GM12878 (cell line): ENCODE data around the gene STPG1.

Source experiments
- BHLHE40 ChIP-seq, 2 experiments: fragments of 450-650 bp in 1 of 2; IDR thresholded peaks; 2 replicates each; pipeline ENCODE4 v1.6.1; 2011 to 2017; ENCODE audit warnings: low read depth in 2 of 2, borderline replicate concordance in 1 of 2, improper control_type of control experiment in 1 of 2, low read length in 1 of 2, mild to moderate bottlenecking in 1 of 2
- EED ChIP-seq: sonication (generic); IDR thresholded peaks from 2 replicates; pipeline ENCODE4 v1.6.1; 2016; ENCODE audit warnings: antibody characterized with exemption, low read depth
- EP300 ChIP-seq, 2 experiments: fragments of 150-350 bp in 1 of 2; IDR thresholded peaks; 2 replicates each; pipeline ENCODE4 v1.6.1; 2011 to 2012; ENCODE audit warnings: low read depth in 2 of 2, low read length in 2 of 2, borderline replicate concordance in 1 of 2, improper control_type of control experiment in 1 of 2, inconsistent platforms in 1 of 2; ENCODE audit not compliant: control insufficient read depth in 1 of 2
- EZH2 ChIP-seq: IDR thresholded peaks from 2 replicates; pipeline ENCODE4 v1.6.1; 2012; ENCODE audit warnings: low read depth, mild to moderate bottlenecking, control low read depth, inconsistent platforms, low read length, borderline replicate concordance; ENCODE audit not compliant: control insufficient read depth
- HCFC1 ChIP-seq: fragments of 150-350 bp; IDR thresholded peaks from 2 replicates; pipeline ENCODE4 v1.6.1; 2014; ENCODE audit warnings: low read length
- JUND ChIP-seq: IDR thresholded peaks from 2 replicates; pipeline ENCODE4 v1.6.1; 2012; ENCODE audit warnings: low read depth, mild to moderate bottlenecking, low read length, improper control_type of control experiment, moderate library complexity
- MXI1 ChIP-seq: fragments of 150-350 bp; IDR thresholded peaks from 2 replicates; pipeline ENCODE4 v1.6.1; 2011; ENCODE audit warnings: low read depth, mild to moderate bottlenecking, inconsistent platforms, low read length, improper control_type of control experiment
- POLR2AphosphoS5 ChIP-seq: IDR thresholded peaks from 2 replicates; pipeline ENCODE4 v1.6.1; 2011; ENCODE audit warnings: mild to moderate bottlenecking, low read length, inconsistent platforms
- RCOR1 ChIP-seq: conservative IDR thresholded peaks from 2 replicates; pipeline ENCODE4 v1.6.1; 2012; ENCODE audit warnings: low read depth, low read length, improper control_type of control experiment
- RFX5 ChIP-seq: IDR thresholded peaks from 2 replicates; pipeline ENCODE4 v1.6.1; 2011; ENCODE audit warnings: low read depth, low read length, improper control_type of control experiment
- WRNIP1 ChIP-seq: IDR thresholded peaks from 2 replicates; pipeline ENCODE4 v1.6.1; 2011; ENCODE audit warnings: low read depth, low read length, improper control_type of control experiment, borderline replicate concordance
- ZSCAN29 ChIP-seq: fragments of 450-650 bp; IDR thresholded peaks from 2 replicates; pipeline ENCODE4 v1.6.1; 2017; ENCODE audit warnings: mild to moderate bottlenecking, moderate library complexity
- TF ChIP-seq, protein P1 (sequence below), 3 experiments: IDR thresholded peaks in 2 of 3; conservative IDR thresholded peaks in 1 of 3; 2 replicates each; pipeline ENCODE4 v1.5.1; 2011; ENCODE audit warnings: low read depth in 3 of 3, low read length in 3 of 3, mild to moderate bottlenecking in 3 of 3, control low read depth in 2 of 3, moderate library complexity in 2 of 3, inconsistent platforms in 1 of 3, mixed read lengths in 1 of 3; ENCODE audit not compliant: control insufficient read depth in 2 of 3, insufficient read depth in 1 of 3; ENCODE audit errors: extremely low read depth in 1 of 3
- TF ChIP-seq, protein P2 (sequence below): IDR thresholded peaks from 2 replicates; pipeline ENCODE4 v1.6.1; 2012; ENCODE audit warnings: low read depth, low read length, improper control_type of control experiment

DNA sequence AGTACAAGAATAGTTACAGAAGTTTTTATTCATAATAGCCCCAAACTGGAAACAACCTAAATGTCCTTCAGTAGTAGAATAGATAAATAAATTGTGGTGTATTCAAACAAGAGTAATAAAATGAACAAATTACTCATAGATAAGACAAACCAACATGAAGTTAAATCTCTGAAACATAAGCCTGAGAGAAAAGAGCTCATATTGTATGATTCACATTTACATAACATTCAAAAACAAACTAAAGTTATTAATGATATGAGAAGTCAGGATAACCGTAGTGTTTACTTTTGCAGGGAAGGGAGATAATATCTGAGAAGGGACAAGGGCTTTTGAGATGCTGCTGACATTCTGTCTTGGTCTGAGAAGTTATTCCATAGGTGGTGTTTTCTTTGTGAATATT, 13.5 kb downstream of the STPG1 start:
- no peak for TF ChIP-seq JUND
- no peak for TF ChIP-seq EZH2
- TF ChIP-seq, protein P1, sequence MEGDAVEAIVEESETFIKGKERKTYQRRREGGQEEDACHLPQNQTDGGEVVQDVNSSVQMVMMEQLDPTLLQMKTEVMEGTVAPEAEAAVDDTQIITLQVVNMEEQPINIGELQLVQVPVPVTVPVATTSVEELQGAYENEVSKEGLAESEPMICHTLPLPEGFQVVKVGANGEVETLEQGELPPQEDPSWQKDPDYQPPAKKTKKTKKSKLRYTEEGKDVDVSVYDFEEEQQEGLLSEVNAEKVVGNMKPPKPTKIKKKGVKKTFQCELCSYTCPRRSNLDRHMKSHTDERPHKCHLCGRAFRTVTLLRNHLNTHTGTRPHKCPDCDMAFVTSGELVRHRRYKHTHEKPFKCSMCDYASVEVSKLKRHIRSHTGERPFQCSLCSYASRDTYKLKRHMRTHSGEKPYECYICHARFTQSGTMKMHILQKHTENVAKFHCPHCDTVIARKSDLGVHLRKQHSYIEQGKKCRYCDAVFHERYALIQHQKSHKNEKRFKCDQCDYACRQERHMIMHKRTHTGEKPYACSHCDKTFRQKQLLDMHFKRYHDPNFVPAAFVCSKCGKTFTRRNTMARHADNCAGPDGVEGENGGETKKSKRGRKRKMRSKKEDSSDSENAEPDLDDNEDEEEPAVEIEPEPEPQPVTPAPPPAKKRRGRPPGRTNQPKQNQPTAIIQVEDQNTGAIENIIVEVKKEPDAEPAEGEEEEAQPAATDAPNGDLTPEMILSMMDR (IDR thresholded peaks at IDR 0.05 in 2 of 3, conservative IDR thresholded peaks at IDR 0.05 in 1 of 3; ENCODE audit: control insufficient read depth in 2 of 3, extremely low read depth in 1 of 3, insufficient read depth in 1 of 3, low read depth in 3 of 3, low read length in 3 of 3) = no peak
- no peak for TF ChIP-seq RFX5
- TF ChIP-seq EED = no peak
- TF ChIP-seq MXI1 = no peak
- TF ChIP-seq, protein P2, sequence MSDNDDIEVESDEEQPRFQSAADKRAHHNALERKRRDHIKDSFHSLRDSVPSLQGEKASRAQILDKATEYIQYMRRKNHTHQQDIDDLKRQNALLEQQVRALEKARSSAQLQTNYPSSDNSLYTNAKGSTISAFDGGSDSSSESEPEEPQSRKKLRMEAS = no peak
- TF ChIP-seq BHLHE40 (IDR thresholded peaks at IDR 0.05; ENCODE audit: borderline replicate concordance in 1 of 2, low read depth in 2 of 2, low read length in 1 of 2) = no peak
- TF ChIP-seq RCOR1 = no peak
- TF ChIP-seq EP300 (IDR thresholded peaks at IDR 0.05; ENCODE audit: borderline replicate concordance in 1 of 2, control insufficient read depth in 1 of 2, low read depth in 2 of 2, low read length in 2 of 2) = no peak
- no peak for TF ChIP-seq WRNIP1
- no peak for TF ChIP-seq ZSCAN29
- no peak for TF ChIP-seq POLR2AphosphoS5
- TF ChIP-seq HCFC1 = no peak
